ENCODE data around the gene ABITRAM.

Gene ABITRAM

DNA sequence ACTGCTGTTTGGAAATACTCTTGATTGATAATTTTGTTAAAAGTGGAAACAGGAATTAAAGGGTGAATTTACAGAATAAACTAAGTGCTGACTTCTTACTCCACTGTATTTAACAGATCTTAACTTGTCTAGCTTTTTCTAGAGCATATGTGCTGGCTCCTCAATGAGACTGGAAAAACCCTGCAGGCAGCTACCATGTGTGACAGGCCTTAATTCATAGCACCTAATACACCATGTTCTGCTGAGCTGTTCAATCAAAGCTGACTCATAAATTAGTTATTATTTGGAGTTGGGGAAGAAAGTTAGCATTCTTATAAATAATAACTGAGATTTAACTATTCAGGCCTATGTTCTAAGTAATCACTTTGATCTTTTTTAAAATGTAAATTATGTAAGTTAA lies 49.7 kb downstream of the ABITRAM start:
- in situ Hi-C loops (cut with MboI; ENCODE audit: low sequenced_read_pairs), result no loop called here

Data from HL-60/S4 (cell line).